GM18907 (cell line): ENCODE measurements around the gene ROBO4.

Experiments
- ATAC-seq: cut with Tn5 transposase; IDR thresholded peaks from one replicate; pipeline ENCODE4 v1.9.1; 2021; ENCODE audit warnings: mild to moderate bottlenecking, moderate library complexity; ENCODE audit not compliant: unreplicated experiment

Gene ROBO4

DNA sequence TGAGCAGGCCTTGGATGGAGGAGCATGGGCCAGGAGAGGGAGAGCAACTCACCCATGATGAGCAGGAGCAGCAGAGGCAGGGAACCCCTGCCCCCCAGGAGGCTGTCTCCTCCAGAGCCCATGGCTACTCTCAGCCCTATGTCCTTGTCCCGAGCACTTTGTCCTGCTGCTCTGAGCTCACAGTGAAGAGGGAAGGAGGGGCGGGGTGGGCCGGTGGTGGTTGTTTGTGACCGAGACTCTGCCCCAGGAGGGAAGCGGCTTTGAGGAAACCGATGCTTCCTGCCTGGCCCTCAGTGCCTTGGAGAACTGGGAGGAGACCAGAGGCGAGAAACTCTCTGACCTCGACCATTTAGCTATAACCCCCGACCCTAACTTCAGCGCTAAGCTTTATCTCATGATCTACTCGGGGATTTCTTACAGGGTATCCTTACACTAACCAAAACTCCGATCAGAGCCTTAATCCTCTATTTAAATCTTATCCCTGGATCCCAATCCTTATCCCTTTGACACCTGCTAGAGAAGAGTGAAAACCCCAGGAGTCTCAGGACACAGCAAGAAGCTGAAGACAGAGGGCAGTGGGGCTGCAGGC, at the start of gene ROBO4:
Gene ROBO4 (minus strand): TSS at position 192 of the 589 bp plus-strand sequence. CDS start 70 bp downstream, at position 122.
- no peak for ATAC-seq

DNA sequence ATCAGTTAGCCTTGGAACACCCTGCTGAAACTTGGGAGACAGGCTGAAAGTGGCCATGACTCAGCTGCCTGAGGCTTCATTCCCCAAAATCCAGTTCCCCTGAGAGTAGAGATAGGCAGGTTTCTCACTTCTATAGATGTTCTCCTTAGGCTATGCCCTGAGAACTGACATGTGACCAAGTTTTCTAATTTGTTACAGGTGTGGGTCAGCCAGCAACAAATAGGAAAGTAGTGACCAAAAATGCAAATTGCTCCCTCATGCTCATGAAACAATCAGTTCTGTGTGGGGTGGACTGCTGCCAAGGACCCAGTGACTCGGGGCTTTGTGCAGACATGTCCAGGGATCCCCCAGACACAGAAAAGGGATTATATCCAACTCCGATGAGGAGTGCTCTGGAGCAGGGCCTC, 49.1 kb upstream of the ROBO4 start:
- ATAC-seq, result no peak

DNA sequence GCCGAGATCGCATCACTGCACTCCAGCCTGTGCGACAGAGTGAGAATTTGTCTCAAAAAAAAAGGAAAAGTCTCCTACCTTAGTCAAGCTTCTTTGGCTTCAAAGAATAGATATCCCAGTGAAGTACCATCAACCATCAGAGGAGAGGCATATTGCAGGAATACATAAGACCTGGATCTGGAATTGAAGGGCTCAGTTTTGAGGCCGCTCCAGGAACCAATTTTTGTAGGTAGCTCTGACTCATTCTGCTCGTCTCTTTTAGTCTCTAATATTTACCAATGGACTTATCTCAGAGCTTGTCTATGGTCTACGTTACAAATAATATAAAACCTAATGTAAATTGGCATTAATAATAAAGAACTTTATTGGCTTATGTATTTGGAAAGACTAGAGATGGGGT, 48.2 kb upstream of the ROBO4 start:
- ATAC-seq, result no peak

DNA sequence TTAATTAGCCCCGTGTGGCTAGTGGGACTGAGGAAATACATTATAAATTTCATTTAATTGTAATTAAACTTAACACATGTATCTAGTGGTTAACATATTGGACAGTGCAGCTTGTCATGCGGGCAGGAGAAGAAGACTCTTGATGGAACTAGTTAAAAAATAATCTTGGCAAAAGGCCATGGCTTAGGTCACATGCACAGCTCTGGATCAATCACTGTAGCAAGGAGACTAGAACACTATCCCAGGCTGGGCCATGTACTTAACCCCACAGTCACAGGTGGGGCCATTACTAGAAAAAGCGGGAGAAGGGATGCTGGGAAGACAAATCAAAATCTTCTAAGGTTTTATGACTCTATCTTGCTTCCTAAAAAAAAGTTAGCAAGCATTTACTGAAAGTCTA, 46.9 kb upstream of the ROBO4 start:
- ATAC-seq, result no peak

DNA sequence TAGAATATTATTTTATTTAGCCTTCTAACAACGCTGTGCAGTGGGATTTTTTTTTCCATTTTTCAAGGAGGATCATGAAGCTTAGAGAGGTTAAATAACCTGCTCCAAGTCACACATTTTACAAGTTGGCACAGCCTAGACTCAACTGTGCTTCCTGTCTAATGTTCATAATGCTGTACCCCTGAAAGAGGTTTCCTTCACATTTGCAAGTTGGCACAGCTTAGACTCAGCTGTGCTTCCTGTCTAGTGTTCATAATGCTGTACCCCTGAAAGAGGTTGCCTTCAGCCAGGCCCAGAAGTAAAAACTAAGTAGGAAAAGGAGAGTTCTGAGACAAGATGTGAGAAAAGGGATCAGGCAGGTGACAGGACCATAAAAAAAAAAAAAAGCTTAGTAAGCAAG, 46.1 kb upstream of the ROBO4 start:
- no peak for ATAC-seq

DNA sequence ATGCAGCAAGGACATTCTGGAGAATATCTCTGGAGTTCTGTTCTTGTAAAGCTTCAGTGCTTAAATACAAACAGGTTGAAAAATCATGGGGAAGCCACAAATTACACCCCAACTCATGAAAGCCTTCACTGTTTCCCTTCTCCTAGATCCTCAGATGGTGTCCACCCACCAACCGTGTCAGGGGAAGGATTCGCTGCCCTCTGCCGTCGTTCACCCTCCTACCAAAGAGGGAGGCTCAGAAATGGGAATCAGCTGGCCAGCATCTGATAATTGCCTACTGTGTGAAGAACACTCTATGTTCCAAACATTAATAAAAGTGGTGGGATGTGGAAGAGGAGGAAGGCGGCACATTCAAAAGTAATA, 45.6 kb upstream of the ROBO4 start:
- no peak for ATAC-seq

DNA sequence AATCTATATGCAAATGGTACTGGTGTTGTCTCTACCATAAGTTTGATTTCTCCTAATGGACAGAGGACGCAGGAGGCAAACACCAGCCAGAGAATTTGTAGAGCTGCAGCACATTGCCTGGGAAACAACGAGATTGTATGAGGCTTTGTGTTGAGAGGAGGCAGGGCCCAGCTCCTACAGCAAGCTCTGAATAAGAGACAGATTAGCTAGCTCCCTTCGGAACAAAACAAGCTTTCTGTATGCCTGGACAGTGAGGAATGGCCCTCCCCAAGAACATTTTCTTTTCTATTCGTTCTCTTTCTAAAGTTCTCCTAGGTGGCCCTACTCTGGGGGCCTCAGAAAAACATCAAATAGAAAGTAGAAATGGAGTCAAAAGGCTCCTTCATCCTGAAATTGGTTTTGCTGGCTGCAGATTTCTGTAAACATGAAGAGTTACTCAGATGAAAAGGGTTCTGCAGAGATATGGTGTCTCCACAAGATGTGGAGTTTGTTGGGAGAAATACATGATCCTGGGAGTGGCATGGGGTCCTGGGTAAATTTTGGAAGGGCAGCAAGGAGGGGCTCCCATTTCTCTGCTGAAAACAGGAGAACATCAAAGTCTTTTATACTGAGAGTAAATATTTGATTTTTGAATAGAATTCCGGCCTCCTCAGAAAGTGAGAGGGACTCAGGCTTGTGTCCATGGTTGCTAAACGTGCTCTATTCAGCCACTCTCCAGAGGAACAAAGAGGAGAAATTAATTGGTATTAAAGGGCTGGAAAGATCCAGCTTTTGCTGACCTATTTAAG, 45.0 kb upstream of the ROBO4 start:
- ATAC-seq, result no peak

DNA sequence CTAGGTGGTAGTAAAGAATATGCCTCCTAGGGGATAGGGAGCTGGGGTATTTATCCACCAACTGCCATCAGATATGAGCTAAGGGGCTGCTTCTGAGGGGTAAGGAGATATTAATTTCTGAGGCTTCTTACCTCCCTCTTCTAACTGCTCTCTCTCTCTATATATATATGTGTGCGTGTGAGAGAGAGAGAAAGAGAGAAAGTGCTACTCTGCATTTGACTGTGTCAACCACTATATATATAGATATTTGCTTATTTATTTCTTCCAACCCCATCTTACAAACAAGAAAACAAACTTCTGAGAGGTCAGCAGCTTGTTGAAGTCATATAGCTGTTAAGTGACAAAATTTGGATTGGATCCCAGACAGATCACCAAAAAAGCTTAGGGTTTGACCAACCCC, 44.0 kb upstream of the ROBO4 start:
- no peak for ATAC-seq

DNA sequence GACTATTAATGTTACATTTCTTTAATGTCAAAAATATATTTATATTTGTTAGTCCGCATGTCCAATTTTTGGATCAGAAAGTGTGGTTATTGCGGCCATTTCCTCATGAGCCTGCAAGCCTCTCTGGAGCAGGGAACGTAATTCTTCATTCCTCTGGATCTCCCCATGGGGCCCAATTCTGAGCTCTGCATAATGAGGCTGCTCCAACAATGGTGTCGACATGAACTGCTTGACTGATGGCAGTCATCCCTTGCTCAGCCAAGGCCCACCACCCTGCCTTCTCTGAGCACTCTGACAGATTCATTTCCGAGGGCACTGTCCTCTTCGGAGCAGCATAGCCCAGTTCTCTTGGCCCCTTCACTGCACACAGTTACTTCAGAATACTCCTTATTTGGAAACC, 41.3 kb upstream of the ROBO4 start:
- no peak for ATAC-seq

DNA sequence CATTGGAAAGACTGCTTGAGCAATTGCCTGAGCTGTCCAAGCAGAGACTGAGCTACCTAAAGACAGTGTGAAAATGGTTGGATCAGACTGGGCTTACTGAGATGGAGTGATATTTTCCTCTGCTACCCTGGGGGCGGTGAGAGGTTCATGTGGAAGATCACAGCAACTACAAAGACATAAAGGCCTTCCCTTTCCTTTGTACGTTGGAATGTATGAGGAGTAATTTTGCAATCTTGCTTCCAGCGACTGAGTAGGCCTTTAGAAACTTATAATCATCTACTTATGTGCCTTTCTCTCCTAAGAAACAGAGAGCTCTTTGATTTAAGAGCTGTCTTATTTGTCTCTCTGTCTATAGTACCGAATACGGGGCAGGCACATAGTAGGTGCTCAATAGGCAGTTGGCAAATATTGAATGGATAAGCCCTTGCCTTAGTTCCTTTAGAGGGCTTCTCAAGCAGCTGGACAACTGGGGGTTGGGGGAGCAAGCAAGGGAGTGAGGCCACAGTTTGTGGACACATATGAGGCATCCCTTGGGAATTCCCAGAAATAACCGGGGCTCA, 40.6 kb upstream of the ROBO4 start:
- ATAC-seq, result no peak

DNA sequence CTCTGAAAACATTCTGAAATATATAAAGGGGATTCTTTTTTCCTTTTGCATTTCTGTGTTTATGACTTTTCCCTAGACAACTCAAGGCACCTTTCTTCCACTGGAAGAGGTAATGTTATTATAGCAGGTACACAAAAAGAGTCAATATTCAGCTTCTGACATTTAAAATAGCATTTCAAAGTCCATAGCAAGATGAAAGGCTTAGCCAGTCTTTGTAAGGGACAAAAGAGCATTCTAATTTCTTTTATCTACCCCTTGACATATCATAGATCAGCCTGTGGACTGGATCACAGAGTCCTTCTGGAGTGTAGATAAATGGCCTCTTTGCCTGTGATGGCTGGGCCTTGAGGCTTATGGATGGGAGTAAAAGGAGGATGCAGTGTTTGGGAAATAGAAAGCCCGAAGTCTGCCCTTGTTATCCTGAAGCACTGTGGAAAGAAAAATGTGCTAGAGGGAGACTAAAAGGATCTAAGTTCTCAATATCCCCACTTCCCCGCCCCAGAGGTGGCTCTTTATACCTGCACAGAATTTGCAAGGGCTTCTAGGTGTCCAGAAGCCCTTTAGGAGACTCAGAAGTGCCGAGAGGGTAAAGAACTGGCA, 39.8 kb upstream of the ROBO4 start:
- no peak for ATAC-seq

DNA sequence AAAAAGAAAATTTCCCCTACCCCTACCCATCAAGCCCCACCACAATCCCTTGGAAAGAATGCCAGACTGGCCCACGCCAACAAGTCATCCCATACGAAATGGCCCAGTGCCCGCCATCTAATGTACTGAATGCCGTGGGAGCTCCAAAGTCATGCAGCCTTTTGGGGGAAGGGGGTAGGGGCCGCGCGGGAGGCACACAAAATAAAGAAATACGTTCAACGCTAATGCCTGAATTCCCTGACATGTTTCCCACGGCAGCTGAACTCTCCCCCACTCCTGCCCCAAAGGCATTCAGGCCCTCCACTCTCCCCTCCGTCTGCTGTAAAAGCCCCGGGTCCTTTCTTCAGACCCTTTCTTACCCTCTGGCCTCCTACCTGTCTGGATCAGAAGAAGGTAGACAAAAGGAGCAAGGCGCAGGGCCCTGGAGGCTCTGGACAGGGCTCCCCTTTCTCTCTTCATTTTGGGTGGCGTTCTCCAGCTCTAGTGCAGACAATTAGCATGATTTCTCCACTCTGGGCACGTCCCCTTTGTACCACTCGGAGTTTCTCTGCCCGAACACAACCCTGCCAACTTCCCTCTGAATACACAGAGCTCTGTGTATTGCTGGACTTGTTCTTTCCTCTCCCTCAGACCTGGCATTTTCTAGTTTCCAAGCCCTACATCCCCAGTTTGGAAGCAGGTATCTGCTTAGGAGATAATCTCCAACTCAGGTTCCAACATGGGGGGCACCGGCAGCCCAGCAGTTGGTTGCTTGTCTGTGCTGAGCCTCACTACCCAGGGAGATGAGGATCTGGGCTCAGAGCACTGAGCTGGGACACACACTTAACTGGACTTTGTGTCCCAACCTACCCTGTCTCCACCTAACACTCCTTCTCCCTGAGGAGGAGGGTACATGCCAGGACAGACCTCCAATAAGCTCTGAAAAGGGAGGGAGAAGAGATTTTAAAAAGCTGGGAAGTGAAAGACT, 38.2 kb upstream of the ROBO4 start, which contains the start of gene HEPACAM:
Gene HEPACAM (minus strand): TSS at position 500 of the 967 bp plus-strand sequence. CDS start 41 bp downstream, at position 459.
- ATAC-seq, result no peak

DNA sequence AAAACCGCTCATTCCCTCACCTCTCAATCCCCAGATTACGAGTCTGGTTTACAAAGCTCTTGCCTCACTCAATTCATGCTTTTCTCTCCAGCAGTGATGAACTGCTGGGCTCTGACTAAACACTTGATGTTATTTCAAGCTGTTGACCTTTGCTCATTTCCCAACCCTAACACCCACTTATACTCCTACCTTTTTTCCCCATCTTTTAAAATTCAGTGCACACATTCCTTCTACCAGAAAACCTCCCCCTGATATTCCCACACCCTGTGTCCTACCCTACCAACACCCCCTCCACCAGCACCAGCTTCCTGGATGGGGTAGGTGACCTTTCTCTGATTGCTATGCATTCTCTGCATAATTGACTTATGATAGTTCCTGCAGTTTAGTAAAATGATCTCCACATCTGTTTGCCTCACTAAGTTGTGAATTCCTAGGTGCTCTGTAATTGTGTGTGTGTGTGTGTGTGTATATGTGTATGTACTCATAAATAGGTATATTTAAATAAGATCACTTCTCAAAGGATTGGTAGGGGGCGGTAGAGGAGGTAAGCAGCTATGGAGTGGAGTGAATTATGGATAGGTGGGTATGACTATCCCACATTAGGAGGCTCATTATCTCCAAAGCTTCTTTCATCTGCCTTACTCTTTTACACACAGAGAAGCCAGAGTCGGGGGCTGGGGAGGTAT, 37.3 kb upstream of the ROBO4 start:
- no peak for ATAC-seq

DNA sequence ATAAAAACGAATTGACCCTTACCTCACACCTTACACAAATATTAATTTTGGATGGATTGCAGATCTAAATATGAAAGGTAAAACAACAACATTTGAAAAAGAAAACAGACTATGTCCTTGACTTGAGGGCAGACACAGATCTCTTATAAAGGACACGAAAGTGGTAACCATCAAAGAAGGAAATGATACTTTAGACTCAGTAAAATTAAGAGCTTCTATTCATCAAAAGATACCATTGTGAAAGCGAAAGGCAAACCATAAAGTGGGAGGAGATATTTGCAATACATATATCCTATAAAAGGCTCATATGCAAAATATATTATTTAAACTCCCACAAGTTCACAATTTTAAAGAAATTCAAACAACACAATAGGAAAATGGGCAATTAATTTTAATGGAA, 33.1 kb upstream of the ROBO4 start:
- ATAC-seq, result peak; percentile 66

DNA sequence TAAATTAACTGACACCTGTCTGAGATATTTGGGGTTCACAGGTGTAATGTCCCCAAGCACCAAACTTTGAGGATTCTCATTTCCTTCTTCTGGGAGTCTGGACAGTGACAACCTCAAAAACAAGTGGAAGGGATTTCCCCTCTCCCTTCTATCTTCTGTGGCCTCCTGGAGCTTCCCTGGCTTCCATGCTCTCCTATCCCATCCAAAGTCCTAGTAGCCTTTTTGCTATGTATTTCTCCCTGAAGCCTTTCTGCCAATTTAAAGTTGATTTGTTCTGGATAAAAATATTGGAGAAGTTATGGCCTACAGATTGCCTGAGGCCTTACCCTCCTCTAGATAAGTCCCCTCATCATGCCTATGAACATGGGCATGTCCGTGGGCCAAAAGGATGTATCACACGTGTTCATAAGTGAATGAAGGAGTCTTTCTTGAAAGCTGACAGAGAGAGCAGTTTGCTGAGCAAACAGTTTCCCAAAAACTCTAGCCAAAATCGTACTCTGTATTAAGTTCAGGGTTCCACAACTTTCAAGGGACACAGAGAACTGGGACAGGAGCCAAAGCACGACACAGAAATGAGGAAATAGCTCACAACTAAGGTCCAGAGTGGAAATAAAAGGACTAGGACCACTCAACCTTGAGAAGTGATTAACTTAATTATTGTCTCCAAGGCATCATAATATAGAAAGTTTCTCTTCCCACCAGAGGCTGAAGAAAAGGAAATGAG, 31.4 kb upstream of the ROBO4 start:
- no peak for ATAC-seq

DNA sequence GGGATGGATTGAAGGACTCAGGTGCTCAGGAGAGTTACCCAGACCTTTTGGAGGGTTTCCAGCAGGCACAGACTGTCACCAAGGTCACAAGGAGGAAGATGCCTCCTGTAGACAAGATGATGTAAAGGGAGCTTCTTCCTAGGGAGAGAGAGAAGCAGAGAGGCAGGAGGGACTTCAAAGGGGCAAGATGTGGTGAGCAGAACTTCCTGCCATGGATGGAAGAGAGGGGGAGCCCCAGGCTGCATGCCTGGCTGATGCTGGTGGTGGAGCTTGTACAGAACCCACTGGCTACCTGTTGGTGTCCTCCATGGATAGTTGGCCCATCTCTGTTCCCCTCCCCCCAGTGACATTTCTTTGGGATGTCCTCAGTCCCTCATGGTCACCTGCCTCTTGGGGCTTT, 25.6 kb upstream of the ROBO4 start:
- no peak for ATAC-seq

DNA sequence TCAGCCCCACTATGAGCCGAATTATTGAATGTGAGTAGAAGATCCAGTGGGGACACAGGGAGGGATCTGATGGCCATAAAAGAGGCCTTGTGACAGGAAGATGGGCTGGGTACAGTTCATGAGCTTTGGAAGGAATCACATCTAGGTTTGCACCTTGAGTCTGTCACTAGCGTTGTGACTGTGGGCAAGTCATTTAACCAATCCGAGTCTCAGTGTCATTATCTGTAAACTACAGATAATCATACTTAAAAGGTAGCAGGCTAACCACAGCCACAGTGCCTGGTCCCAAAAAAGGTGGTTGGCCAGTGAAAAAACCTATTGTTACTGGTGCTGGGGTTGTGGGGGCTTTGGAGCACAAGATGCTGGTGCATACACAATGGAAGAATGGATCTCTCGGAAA, 25.2 kb upstream of the ROBO4 start:
- ATAC-seq, result no peak

DNA sequence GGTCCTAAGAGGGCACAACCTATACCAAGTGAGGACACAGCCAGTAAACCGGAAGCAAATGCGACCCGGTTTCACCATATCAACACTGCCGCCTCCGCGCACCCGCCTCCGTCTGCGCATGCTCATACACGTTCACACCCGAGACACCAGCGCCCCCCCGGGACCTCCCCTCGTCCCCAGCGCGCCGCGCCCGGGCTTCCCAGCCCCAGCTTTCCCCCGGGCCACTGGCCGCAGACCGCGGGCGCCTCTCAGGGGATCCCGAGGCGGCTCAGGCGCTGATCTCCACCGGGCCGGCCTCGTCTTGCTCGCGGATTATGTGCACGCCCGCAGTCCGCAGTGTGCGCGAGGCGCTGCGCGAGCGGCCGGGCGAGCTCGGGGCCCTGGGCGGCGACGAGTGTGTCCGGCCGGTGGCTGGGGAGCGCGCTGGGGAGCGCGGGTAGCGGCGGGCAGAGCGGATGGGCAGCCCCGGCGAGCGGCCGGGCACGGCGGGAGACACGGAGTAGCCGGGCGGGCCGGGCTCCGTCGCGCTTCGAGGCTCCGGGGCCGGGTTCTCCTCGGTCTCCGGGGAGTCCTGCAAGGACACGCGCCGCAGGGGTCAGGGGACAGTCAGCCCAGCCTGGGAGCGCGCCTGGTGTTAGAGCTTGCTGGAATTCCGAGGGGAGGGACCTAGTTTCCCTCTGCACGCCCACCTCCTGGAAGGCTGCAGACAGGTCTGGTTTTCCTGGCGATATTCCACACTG, 23.4 kb upstream of the ROBO4 start:
- peak; percentile 69 for ATAC-seq

DNA sequence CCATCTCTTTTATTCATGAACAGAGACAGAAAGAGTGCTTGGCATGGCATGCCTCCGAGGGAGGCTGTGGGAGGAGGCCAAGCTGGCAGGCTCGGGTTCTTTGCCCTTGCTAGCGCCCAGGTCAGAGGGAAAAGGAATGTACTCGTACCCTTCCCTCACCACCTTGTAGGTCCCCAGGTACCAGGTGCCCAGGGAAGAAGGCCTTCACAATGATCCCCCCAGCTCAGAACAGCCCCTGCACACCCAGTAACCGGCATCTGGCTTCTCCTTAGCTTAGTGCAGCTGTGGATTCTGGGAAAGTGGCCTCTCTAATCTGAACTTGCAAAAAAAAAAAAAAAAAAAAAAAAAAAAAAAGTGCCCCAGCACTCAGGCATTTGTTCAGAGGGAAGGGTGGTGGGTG, 22.7 kb upstream of the ROBO4 start:
- ATAC-seq, result no peak
